Activated effector memory CD4-positive, alpha-beta T cell treated with anti-CD3 and anti-CD28 coated beads, Interleukin-2, amount 50 U/mL, for 16 hours (primary cell): ENCODE data around the gene MAGI2.
"Not testable (repeated sequence)": the region's sequence is repeated elsewhere in the genome, so short reads cannot be mapped to it uniquely, and the experiment has no call there.

Experiments used
- DNase-seq: peaks from one replicate; pipeline ENCODE4 v3.0.0-alpha.2; 2020

Gene MAGI2

DNA sequence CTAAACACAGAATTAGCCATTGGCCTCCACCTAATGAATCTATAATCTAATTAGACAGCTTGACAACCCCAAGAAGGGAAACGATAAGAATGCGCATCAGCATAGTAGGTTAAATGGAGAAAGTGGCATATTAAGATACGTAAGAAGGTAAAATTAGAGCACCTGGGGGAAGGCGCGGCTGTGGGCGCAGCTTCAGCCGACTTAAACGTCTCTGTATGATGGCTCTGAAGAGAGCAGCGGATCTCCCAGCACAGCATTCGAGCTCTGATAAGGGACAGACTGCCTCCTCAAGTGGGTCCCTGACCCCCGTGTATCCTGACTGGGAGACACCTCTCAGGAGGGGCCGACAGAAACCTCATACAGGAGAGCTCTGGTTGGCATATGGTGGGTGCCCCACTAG, 1136.1 kb downstream of the MAGI2 start:
- DNase-seq, result no peak

DNA sequence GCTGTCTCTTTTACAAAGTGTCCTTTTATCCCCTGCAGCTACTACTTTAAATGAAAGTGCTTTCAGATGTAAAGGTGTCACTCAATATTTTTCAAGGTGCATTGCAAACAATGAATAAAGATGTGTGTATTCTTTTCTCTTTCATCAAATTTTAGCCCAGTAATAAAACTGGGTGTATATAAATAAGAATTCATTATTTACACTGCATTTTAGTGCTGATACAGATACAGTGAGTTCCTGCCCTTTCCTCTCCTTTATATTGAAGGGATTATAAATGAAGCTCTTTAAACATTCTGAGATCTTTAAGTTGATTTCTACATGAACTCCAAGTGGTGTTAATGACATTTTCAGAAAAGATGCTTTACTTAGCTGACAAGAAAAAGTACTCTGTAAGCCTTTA, 1137.4 kb downstream of the MAGI2 start:
- DNase-seq, result no peak

GRCh38 chr7:78315119-78315518, 1138.3 kb downstream of the MAGI2 start:
- no peak for DNase-seq

GRCh38 chr7:78311181-78311580, 1142.3 kb downstream of the MAGI2 start:
- no peak for DNase-seq

DNA sequence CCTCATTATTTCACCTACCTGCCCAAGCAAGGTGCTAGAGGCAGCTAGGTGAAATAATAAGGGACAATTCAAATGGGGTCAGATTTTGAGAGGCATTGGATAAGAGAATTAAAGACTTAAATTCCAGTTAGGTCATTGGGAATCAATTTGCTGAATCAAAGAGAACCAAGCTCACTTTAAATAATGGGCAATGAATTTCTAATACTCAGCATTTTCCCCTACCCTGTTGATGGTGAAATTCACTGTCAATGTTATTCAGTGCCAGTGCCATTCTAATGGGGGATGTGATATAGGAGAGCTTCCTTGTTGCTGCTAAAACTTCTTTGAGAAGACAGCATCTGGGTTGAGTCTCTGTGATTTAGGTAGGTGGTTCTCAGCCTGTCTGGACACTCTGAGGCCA, 1145.6 kb downstream of the MAGI2 start:
- no peak for DNase-seq

GRCh38 chr7:78306634-78307033, 1146.8 kb downstream of the MAGI2 start:
- DNase-seq, result no peak

- DNase-seq, result no peak
Observed at GRCh38 chr7:78301407-78301806, 1152.1 kb downstream of the MAGI2 start.

DNA sequence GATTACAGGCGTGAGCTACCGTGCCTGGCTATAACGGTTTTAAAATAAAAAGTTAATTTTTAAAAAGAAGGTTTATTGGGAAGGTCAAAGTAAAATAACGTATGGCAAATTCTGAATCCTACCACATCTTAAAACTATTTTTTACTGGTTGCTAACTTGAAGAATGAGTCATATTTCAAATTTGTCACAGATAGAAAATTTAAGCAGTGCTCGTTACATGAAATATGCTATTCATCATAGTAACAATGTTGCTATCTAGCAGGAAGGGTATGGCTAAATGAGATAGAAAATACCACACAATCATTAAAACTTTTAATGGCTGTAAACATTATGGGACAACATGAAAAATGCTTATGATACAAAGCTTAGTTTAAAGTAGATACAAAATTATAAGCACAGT, 1154.4 kb downstream of the MAGI2 start:
- DNase-seq, result no peak

GRCh38 chr7:78296644-78297371, 1156.7 kb downstream of the MAGI2 start:
- DNase-seq, result no peak

DNA sequence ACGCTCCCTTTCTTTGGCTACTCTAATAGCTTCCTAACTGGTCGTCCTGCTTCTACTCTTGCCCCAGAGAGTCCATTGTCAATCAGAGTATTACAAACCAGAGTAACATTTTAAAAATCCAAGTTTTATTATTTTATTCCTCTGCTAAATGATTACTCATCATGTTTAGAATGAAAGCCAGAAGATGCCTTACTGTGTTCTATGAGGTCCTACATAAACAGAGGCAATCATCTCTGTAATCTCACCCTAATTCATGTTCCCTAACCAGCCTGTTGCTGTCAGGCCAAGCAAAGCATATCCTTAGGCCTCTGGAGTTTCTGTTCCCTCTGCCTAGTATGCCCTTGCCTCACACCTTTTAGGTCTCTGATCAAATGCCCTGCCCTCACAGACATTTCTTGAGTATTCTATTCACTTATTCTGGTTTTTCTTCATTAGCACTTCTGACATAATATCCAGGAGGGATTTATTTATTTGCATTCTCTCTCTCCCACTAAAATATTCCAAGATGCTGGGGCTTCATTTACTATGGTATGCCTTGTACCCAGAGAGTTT, 1157.3 kb downstream of the MAGI2 start:
- DNase-seq, result no peak

DNA sequence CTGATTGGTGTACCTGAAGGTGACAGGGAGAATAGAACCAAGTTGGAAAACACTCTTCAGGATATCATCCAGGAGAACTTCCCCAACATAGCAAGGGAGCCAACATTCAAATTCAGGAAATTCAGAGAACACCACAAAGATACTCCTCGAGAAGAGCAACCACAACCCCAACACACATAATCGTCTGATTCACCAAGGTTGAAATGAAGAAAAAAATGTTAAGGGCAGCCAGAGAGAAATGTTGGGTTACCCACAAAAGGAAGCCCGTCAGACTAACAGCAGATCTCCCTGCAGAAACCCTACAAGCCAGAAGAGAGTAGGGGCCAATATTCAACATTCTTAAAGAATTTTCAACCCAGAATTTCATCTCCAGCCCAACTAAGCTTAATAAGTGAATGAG, 1164.0 kb downstream of the MAGI2 start:
- DNase-seq, result not testable (repeated sequence)

GRCh38 chr7:78284945-78285344, 1168.5 kb downstream of the MAGI2 start:
- no peak for DNase-seq

- no peak for DNase-seq
Observed at GRCh38 chr7:78280276-78280675, 1173.2 kb downstream of the MAGI2 start.

GRCh38 chr7:78279457-78279856, 1174.0 kb downstream of the MAGI2 start:
- no peak for DNase-seq

DNA sequence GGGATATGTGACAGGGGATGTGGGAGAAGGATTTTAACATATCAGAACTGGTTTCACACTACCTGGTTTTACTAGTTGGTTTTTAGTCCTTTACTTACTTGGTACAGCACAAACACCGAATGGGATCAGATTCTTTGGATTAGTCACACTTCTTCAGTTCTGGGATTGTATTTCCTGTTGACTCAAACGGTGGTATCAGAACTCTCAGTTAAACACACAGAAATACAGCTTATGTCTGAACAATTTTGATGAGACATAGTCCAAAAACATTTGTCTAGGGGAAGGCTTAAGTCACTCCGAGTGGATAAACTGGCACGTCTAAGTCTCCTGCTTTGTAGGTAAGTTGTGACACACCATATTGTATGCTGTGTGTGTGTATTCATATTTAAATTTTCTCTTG, 1174.4 kb downstream of the MAGI2 start:
- DNase-seq, result no peak

GRCh38 chr7:78267141-78267540, 1186.3 kb downstream of the MAGI2 start:
- DNase-seq, result no peak

- DNase-seq, result no peak
Observed at GRCh38 chr7:78265486-78265885, 1188.0 kb downstream of the MAGI2 start.

- no peak for DNase-seq
Observed at GRCh38 chr7:78265071-78265470, 1188.4 kb downstream of the MAGI2 start.

- no peak for DNase-seq
Observed at GRCh38 chr7:78264105-78264504, 1189.4 kb downstream of the MAGI2 start.

DNA sequence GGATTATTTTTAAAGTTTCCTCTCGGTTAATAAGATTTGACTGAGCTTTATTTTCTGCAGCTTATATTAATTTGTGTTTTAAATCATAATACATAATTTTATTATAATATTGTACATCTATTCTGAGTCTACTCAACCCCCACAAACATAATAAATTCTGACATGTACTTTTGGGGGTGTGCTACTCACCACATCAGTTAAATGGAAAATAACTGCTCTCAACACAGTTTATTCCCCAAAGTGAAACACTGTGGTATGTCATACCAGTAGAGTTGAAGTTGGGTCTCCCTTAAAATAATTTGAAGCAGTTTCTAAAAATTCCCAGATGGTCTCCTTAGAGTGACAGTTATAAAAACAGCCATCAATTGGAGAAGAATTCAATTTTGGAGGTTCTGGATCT, 1191.7 kb downstream of the MAGI2 start:
- no peak for DNase-seq

DNA sequence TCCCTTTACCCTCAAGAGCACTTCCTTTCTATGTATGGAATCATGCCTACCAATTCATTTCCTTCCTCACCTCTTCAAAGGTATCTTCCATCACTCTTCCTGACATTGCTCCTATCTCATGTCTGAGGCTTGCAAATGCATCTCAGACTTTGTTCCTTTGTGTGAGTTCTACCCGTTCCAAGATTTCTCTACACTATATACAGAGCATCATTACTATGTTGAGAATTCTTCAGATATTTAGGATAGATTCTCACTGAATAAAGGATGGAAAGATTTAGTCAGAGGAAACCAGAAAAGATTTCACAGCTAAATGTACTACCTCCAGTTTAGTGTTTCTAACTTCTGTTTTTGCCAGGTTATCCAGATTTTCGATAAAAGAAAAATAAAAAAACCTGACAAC, 1192.2 kb downstream of the MAGI2 start:
- no peak for DNase-seq

- no peak for DNase-seq
Observed at GRCh38 chr7:78260826-78261225, 1192.6 kb downstream of the MAGI2 start.

DNA sequence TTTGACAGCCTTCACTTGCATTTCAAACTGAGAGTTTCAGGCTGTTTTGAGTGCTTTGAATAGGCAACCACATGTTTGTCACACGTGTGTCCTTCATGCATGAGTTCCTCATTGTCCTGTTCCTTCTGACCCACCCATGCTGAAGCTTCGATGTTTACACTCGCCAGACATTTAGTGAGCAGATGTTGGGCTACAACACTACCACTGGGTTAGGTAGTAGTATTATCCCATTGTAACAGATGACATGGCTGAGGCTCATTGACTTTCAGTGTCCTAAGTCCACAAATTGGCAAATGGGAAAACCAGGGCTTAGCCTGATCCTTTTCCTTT, 1198.8 kb downstream of the MAGI2 start:
- no peak for DNase-seq

- DNase-seq, result no peak
Observed at GRCh38 chr7:78253850-78254725, 1199.4 kb downstream of the MAGI2 start.
